Measurements from ENCODE around the gene NUP62CL. TPM values are rescaled to one million over a fixed set of nuclear protein-coding genes. Genes with fewer than 3 reads are reported as not detected.
"Not testable (repeated sequence)": the region's sequence is repeated elsewhere in the genome, so short reads cannot be mapped to it uniquely, and the experiment has no call there.

NUP62CL gene
- total RNA-seq, 2 donors from 2014 or later, result 1.1 to 1.8 TPM

DNA sequence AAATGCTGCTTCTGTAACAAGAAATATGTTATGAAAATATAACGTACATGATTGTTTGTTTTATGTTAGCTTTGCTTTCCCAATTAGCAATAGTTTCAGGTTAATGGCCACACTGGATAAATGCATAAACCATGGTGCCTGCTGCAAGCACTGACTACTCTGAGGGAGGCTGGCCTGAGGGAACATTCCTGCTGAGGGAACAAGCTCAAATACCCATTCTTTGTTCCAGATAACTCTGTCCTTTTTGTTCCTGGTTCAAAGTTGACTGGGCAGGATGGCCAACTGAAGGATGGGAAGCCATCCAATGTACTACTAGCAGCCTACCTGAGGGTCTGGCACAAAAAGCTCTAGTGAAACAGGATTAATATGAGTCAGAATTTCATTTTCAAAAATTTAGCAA, 37.5 kb downstream of the NUP62CL start:
- Mint-ChIP-seq H3K27me3 (peaks cover 23 to 28% of the 10 kb centered on the region in 2 donors), H3K27ac (no peak overlapping the region), H3K4me3 (no peak overlapping the region), H3K36me3 (no peaks in the 10 kb centered on the region), H3K4me1 (ENCODE audit: low read depth in 2 of 2) (peaks cover 6 to 7% of the 10 kb centered on the region in 2 donors), H3K9me3 (no peaks in the 10 kb centered on the region)
- DNase-seq (ENCODE audit: low spot score) (no peak), ATAC-seq (no peak)

- H3K9me3 Mint-ChIP-seq, result no peaks in the 10 kb centered on the region
- H3K36me3 Mint-ChIP-seq, result no peaks in the 10 kb centered on the region
- ATAC-seq (no peak), DNase-seq (ENCODE audit: low spot score) (no peak)
- H3K4me3 Mint-ChIP-seq, result no peak overlapping the region
- no peak overlapping the region for H3K27ac Mint-ChIP-seq
- H3K4me1 Mint-ChIP-seq (ENCODE audit: low read depth in 2 of 2), result peaks cover 6 to 7% of the 10 kb centered on the region in 2 donors
- peaks cover 27 to 30% of the 10 kb centered on the region in 2 donors for H3K27me3 Mint-ChIP-seq
Measured at GRCh38 chrX:107168257-107168656, 38.0 kb downstream of the NUP62CL start.

GRCh38 chrX:107167163-107167921, 38.9 kb downstream of the NUP62CL start:
- no peak for ATAC-seq
- DNase-seq (ENCODE audit: low spot score), result no peak
- H3K27me3 Mint-ChIP-seq, result peaks cover 30 to 31% of the 10 kb centered on the region in 2 donors

GRCh38 chrX:107157618-107158017, 48.6 kb downstream of the NUP62CL start:
- H3K36me3 Mint-ChIP-seq; H3K4me1 Mint-ChIP-seq (ENCODE audit: low read depth in 2 of 2); H3K9me3 Mint-ChIP-seq; H3K27ac Mint-ChIP-seq; DNase-seq (ENCODE audit: low spot score); H3K4me3 Mint-ChIP-seq; ATAC-seq: not testable (repeated sequence)
- H3K27me3 Mint-ChIP-seq, result peaks cover 6 to 11% of the 10 kb centered on the region in 2 donors

More at GRCh38 chrX:107167163-107167921, 38.9 kb downstream of the NUP62CL start:
- Mint-ChIP-seq H3K4me3 (no peak overlapping the region), H3K4me1 (ENCODE audit: low read depth in 2 of 2) (peaks cover 6 to 7% of the 10 kb centered on the region in 2 donors), H3K27ac (no peak overlapping the region), H3K36me3 (no peaks in the 10 kb centered on the region), H3K9me3 (no peaks in the 10 kb centered on the region)

GRCh38 chrX:107155621-107156430, 50.4 kb downstream of the NUP62CL start:
- H3K27ac Mint-ChIP-seq; H3K4me1 Mint-ChIP-seq (ENCODE audit: low read depth in 2 of 2); H3K27me3 Mint-ChIP-seq; H3K9me3 Mint-ChIP-seq; H3K36me3 Mint-ChIP-seq; ATAC-seq; DNase-seq (ENCODE audit: low spot score): not testable (repeated sequence)
- peak overlapping the region; percentile 32 for H3K4me3 Mint-ChIP-seq

DNA sequence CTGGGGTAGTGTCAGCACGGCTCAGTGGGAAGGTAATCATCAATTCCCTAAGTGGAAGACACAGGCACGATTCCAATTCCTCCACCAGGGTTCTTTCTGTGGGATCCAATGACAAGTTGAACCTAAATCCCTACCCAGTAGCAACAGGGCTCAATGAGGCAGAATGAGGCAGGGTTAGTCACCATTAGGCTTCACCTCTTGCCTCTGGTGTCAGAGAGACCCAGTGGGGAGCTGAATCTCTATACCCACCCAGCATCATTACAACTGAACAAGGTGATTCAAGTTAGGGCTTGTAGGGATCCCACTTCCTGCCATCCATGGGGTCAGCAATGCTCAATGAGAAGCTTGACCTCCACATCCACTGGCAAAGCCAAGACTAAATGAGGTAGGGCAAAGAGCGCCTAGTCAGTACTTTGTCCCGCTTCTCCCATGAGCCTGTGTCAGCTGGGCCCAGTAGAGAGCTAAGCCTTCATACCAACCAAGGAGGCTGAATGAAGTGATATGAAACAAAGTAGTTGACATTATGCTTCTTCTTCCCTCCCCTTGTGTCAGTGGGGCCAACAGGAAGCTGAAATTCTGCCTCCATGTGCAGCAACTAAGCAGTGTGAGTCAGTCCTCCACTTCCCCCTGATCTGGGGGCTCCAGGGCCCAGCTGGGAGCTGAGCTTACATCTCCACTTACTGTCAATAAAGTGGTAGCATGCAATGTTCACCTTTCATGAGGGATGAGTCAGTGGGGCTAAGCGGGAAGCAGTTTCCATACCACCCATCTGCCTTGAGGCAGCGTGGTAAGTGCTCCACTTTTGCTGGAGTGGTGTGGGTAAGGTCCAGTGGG, 51.2 kb downstream of the NUP62CL start:
- Mint-ChIP-seq H3K9me3 (no peaks in the 10 kb centered on the region), H3K4me3 (peak overlapping the region; percentile 32), H3K4me1 (ENCODE audit: low read depth in 2 of 2) (no peaks in the 10 kb centered on the region), H3K36me3 (no peaks in the 10 kb centered on the region), H3K27me3 (peaks cover 0 to 8% of the 10 kb centered on the region in 2 donors), H3K27ac (no peak overlapping the region)
- no peak for ATAC-seq
- DNase-seq (ENCODE audit: low spot score), result no peak

- Mint-ChIP-seq H3K4me1 (ENCODE audit: low read depth in 2 of 2) (no peaks in the 10 kb centered on the region), H3K9me3 (no peaks in the 10 kb centered on the region), H3K4me3 (no peak overlapping the region), H3K27me3 (peaks cover 0 to 8% of the 10 kb centered on the region in 2 donors), H3K36me3 (no peaks in the 10 kb centered on the region), H3K27ac (no peak overlapping the region)
- ATAC-seq (no peak), DNase-seq (ENCODE audit: low spot score) (no peak)
Measured at GRCh38 chrX:107153005-107153404, 53.2 kb downstream of the NUP62CL start.

DNA sequence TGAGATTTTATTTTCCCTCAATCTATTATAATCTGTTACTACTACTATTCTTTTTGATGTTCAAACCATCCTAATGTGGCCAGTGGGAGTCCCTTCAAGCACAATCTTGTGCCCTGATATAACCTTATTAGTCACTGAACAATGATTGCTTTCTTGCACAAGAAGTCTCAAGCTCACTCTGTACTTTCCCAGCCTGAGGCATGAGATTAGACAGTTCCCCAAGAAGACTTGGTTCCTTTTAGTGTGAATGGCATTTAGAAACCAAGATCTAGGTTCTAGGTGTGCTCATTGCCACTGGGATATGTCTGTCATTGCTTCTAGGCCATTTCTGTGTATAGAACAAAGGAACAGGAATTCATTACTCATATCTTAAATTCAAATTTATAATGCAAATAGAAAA, 59.6 kb downstream of the NUP62CL start:
- Mint-ChIP-seq H3K27ac (no peak overlapping the region), H3K4me3 (no peak overlapping the region), H3K9me3 (no peaks in the 10 kb centered on the region), H3K36me3 (no peaks in the 10 kb centered on the region), H3K27me3 (peaks cover 0 to 8% of the 10 kb centered on the region in 2 donors), H3K4me1 (ENCODE audit: low read depth in 2 of 2) (no peaks in the 10 kb centered on the region)
- ATAC-seq, result no peak
- no peak for DNase-seq (ENCODE audit: low spot score)

GRCh38 chrX:107135965-107136307, 70.3 kb downstream of the NUP62CL start:
- no peaks in the 10 kb centered on the region for H3K9me3 Mint-ChIP-seq
- peak overlapping the region; percentile 57 for H3K4me3 Mint-ChIP-seq
- ATAC-seq (no peak), DNase-seq (ENCODE audit: low spot score) (no peak)
- no peak overlapping the region for H3K27ac Mint-ChIP-seq
- H3K4me1 Mint-ChIP-seq (ENCODE audit: low read depth in 2 of 2), result peaks cover 9% of the 10 kb centered on the region in 2 donors
- H3K36me3 Mint-ChIP-seq, result no peaks in the 10 kb centered on the region
- H3K27me3 Mint-ChIP-seq, result peaks cover 0 to 21% of the 10 kb centered on the region in 2 donors

GRCh38 chrX:107135049-107135964, 70.9 kb downstream of the NUP62CL start:
- peaks cover 0 to 21% of the 10 kb centered on the region in 2 donors for H3K27me3 Mint-ChIP-seq
- ATAC-seq, result peak; percentile 76 to 77
- H3K4me1 Mint-ChIP-seq (ENCODE audit: low read depth in 2 of 2), result peaks cover 9% of the 10 kb centered on the region in 2 donors
- no peak overlapping the region for H3K27ac Mint-ChIP-seq
- H3K4me3 Mint-ChIP-seq, result peak overlapping the region; percentile 57
- H3K9me3 Mint-ChIP-seq, result no peaks in the 10 kb centered on the region
- no peak for DNase-seq (ENCODE audit: low spot score)
- no peaks in the 10 kb centered on the region for H3K36me3 Mint-ChIP-seq

DNA sequence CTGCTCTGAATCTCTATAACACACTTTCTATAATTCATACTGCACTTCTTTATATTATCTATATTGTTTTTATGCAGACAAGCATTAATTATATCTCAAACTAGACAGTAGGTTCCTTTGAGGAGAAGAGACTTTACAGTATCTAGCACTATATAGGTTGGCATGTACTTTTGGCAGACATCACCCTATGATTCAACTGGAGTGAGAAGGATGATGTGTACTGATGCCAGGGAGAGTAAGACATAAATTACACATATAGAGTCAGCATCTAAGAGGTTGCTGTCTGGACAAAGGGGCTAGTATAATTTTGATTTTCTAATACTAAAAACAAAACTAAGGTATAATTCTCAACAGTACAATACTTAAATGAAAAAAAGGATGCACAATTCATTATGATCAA, 82.5 kb downstream of the NUP62CL start:
- Mint-ChIP-seq H3K4me3 (no peak overlapping the region), H3K36me3 (no peaks in the 10 kb centered on the region), H3K9me3 (no peaks in the 10 kb centered on the region), H3K27ac (no peak overlapping the region), H3K27me3 (peaks cover 0 to 17% of the 10 kb centered on the region in 2 donors), H3K4me1 (ENCODE audit: low read depth in 2 of 2) (peaks cover 3 to 5% of the 10 kb centered on the region in 2 donors)
- ATAC-seq (no peak), DNase-seq (ENCODE audit: low spot score) (no peak)

DNA sequence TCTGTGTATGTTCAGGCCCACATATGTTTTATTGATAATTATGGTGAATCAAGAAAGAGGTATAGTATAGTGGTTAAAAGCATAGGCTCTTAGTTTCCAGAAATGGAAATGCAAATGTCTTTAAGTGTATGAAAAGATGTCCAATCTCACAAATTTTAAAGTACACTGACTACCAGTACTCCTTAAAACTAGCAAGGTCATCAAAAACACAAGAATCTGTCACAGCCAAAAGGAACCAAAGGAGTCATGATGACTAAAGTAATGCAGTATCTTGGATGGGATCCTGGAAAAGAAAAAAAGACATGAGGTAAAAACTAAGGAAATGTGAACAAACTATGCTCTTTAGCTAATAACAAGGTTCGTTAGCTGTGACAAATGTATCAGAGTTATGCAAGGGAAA, 87.0 kb downstream of the NUP62CL start:
- Mint-ChIP-seq H3K36me3 (peaks cover 22% of the 10 kb centered on the region), H3K4me3 (peak overlapping the region; percentile 100), H3K9me3 (no peaks in the 10 kb centered on the region), H3K4me1 (ENCODE audit: low read depth in 2 of 2) (peaks cover 17 to 20% of the 10 kb centered on the region in 2 donors), H3K27ac (peak overlapping the region; percentile 90 to 92), H3K27me3 (peaks cover 0 to 19% of the 10 kb centered on the region in 2 donors)
- no peak for ATAC-seq
- no peak for DNase-seq (ENCODE audit: low spot score)

All from natural killer cell treated with Interleukin-12 subunit alpha and Interleukin-12 subunit beta and Interleukin-15 and Interleukin-18, amount 100 ng/mL, for 72 hours (primary cell).